HG03442 (cell line): ENCODE data around the gene SURF1.

ENCODE experiments used
- ATAC-seq: cut with Tn5 transposase; IDR thresholded peaks from one replicate; pipeline ENCODE4 v1.9.1; 2021; ENCODE audit warnings: mild to moderate bottlenecking, moderate library complexity; ENCODE audit not compliant: unreplicated experiment

SURF1 gene

DNA sequence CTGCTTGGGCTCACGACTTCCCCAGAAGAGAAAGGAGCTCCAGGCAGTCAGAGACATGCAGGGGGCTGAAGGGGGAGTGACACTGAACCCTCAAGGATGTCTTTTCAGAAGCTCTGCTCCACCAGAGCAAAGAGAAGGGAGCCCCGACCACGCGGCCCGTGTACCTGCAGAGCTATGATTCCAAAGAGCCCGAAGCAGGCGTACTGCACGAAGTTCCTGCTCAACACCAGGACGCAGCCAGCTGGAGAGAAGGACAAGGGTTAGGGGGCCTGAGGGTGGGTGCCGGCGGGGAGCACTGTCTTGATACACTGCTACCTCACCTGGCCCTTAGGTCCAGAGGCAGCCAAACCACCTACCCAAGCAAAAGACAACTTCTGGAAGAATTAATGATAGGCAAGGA lies 10.1 kb upstream of the SURF1 start:
- no peak for ATAC-seq

DNA sequence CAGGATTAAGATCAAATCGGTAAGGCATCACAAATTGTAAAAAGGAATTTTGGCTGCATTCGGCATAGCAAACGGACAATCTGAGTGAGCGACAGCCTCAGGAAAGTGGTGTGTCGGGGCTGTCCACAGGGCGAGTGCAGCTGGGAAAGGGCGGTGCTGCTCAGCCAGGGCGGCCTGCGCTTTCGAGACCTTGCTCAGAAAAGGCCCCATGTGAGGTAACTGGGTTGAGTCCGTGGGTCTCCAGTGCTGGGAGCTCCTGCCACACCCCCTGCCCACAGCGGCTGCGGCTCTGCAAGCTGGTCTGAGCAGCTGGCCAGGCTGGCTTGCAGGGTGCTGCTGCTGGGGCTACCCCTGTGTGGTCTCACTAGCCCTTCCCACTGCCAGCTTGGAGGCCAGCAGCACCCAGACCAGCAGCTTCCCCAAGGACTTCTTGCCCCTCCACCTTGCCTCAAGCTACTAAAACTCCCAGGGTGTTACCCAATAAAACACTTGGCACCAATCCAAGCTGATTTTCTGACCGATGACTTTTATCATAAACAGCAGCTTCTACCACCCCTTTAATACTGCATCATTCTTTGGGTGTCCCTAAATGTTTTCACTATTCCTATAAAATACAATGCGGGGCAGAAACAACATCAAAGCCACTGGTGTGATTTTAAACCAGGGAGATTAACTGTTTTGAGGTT lies 6.2 kb upstream of the SURF1 start:
- no peak for ATAC-seq

DNA sequence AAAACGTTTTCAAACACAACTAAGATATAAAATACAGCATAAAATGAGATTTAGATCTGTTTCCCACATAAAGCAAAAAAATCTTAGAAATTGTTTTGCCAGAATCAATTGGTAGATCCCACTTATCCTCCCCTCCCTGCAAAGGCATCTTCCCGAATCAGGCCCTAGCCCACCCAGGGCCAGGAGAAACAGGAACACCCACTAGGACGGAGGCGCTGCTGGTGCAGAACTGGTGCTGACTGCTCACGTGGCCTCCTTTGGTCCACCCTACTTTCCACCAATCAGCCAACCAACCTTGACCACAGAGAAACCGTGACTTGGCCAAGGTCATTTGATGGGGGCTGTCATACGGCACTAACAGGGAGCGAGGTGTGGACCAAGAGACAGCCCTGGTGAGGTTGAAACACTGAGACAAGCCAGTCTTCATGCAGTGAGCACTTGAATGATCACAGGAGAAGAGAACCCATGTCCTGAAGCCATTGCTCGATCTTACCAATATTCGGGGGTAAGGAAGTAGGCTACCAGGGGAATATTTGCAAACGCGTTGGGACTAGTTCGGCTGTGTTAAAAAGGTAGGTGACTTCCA lies 5.3 kb upstream of the SURF1 start:
- no peak for ATAC-seq

DNA sequence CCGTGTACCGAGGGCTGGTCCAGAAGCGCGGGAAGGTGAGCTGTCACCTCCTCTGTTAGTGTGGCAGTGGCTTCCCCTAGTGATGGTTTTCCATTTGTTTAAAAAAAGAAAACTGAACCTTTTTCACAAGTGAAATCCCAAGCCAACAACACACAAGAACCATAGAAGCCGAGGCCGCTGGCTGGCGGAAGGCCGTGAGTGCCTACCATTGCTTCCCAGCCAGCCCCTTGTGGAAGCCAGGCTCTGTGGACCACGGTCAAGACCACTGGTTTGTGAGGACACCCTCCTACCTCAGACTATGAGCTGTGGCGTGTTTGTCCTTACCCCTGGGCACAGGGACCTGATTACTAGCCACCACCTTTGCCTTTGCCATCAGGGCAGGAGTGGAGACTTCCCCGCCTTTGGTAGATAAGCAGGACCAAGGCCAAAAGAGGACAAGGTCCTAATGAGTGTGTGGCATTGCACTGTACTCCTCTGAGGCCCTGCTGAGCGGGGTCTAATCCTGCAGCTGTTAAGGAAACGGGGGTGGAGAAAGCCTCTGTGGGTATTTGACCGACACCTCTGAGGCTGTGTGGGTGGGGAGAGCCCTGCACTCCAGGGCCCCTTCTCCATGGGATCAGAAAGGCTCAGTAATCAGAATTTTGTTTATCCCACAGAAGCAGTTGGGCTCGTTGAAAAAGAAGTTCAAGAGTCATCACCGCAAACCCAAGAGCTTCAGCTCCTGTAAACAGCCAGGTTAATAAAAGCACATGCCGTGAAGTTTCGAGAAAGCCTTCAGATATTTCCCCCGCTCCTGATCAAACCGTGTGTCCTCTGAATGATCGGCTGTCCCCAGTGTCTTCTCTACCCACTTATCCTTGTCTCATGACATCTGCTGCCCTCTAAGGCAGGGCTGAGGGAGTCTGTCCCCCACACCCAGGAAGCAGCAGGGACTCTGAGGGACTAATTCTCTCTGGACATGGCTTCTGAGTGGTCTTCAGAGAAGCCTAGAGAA lies 4.4 kb upstream of the SURF1 start:
- ATAC-seq, result no peak

DNA sequence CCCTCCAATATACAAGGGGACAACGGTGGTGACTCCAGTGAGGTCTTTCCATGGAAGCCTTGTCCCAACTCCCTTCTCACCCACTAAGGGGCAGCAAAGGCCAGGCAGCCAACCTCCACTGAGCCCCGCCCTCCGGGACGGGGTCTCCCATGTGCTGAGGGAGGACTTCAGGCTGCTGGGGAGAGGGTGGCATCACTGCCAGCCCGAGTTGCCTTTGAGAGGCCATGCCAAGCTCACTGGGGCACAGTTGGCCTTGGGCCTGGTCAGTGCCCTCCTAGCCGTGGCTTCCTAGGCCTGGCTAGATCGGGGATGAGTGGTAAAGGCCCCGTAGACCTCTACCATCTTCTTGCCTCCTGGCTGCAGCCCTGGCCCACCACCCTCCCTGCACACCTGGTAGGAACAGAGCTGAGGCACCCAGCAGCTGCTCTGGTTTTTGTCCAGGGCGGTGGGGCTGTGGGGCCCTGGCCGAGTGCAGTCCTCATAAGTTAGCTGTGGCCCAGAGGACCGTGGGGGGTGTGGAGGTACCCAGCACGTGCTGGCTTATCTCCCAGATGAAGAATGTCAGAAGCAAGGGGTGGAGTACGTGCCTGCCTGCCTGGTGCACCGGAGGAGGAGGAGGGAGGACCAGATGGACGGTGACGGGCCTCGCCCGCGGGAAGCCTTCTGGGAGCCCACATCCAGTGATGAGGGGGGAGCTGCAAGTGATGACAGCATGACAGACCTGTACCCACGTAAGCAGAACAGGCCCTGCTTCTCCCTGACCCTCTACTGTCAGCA lies 3.3 kb upstream of the SURF1 start:
- no peak for ATAC-seq

DNA sequence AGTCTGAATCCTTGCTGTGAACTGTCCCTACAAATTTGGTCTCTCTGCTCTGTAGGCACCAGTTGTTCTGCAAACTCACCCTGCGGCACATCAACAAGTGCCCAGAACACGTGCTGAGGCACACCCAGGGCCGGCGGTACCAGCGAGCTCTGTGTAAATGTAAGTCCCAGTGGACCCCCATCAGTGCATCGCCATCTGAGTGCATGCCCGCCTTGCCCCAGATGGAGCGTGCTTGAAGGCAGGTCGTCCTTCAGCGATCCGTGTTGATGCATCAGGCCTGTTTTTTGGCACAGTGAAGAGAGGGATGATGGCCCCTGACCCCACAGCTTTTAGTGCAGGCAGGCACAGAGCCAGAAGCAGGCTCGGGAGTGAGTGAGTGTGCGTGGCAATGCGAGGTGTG lies 1.4 kb upstream of the SURF1 start:
- ATAC-seq, result no peak

DNA sequence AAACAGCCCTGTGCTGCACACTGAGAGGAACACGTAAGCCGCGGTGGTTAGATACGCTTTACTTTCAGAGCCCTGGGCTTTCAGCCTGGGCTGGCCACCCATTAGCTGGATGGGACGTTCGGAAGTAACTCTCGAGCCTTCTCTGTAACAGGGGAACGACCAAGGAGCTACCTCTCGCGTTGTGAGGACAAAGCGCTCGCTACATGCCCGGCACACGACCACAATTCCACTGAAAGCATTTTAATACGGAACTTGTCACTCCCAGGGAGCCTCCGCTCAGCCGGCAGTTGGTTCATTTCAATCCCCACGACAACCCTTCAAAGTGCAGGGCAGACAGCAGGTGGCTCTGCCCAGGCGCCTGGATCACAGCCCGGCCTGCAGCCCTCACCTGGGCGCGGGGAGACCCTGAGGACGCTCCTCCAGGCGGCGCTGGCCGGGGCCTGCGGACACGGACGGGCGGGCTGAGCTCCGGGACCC lies 368 bp downstream of the SURF1 start:
- ATAC-seq, result peak; percentile 27

DNA sequence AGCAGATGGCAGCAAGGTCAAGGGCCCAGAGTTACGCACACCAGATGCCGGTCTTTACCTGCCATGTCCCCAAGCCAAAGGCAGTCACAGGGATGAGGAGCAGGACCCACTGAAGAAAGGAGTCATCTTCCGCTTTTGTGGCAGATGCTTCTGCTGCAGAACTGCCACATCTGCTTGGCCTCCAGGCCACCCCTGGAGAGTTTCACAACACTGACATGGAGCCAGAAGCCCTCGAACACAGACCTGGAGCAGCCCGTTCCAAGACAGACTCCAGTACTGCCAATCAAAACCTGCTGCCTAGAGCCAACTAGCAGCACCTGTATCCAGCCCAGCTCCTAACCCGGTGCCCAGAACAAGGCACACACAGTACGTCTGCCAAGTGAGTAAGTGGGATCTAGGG lies 1.5 kb downstream of the SURF1 start:
- ATAC-seq, result no peak

DNA sequence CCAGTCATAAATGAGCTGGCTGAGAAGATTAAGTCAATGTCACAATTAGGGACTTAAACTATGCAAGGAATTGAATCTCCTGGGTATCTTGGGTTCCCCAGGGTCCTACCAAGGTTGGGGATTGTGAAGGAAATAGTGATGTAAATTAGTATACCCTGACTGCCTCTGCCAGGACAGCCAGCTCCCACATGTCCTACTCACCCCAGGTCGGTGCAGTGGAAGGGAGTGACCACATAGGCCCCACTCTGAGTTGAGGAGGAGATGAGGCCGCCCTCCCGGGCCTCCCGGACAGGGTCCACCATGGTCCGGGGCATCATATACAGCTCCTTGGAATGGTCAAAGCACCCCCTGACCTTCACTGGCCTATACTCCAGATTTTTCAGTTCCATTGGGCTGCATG lies 2.7 kb downstream of the SURF1 start:
- ATAC-seq, result no peak

DNA sequence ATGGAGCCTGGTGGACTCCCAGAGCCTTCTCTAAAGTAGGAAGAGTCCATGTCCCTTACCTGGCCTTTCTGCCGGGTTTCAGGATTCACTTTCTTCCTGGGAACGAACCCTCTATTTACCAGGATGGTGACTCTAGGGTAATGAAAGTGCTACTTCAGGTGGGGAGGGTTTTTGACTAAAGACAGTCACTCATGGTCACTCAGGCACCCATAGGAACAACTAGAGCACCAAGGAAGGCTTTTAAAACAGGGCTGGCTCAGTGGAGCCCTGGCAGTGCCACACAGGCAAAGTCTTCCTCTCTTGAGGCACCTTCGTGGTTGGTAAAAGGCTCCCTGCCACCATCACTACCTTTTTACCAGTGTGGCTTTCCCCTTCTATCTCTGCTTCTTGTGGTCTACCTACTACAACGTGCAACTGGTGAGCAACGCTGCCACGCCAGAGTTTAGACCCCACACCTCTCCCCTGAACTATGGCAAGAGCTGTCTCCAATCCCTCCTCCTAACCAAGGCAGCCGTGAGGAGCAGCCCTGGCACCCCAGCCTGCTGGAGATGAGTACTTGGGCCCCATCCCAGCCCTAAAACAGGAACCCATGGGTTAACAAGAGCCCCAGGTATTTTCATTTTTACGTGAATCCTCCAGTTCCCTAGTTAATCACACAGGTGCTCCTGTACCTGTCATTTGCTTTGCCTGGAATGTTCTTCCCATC lies 3.5 kb downstream of the SURF1 start:
- ATAC-seq, result no peak

DNA sequence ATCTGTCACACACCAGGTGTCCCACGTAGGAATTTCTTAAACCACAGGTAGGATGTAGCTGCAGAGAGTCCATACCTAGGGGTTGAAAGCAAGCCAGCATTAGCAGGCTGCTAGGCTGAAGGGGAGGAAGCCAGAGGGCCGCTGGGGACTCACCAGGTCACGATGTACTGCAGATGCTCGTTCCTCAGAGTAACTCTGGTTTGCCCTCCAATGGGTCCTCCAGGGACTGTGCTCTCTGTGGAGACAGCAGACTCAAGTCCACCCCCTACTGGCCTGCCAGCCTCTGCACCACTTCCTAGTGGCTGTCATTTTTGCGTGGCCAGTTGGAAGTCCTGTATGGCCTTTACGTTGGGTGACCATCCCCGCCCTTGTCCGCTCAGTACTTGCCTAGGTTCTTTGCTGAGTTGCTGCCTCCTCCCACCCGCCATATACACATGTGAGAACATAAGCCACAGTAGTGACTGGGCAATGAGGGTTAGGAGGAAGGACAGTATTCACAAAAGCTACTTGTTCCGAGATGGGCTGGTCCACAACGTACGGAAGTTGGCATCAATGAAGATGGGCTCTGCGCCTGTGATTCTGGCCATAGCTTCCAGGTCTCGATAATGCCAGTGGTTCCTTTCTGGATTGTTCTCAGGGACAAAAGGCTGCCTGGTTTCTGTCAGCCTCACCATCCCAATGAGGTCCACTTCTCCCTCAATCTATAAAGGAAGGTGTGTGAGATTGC lies 4.2 kb downstream of the SURF1 start:
- ATAC-seq, result no peak

DNA sequence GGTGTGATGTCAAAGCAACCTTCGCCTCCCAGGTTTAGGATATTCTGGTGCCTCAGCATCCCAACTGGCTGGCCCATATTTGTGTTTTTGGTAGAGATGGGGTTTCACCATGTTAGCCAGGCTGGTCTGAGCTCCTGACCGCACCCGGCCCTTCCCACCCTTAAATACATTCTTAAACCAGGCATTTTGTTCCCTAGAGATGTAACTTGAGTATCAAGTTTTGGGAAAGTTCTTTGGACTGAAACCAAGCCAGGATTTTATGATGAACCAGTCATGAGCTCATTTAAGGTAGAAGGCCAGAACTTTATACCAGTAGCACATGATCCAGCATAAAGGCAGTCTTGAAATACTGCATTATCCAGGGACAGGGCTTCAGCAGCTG lies 4.8 kb downstream of the SURF1 start:
- ATAC-seq, result no peak

DNA sequence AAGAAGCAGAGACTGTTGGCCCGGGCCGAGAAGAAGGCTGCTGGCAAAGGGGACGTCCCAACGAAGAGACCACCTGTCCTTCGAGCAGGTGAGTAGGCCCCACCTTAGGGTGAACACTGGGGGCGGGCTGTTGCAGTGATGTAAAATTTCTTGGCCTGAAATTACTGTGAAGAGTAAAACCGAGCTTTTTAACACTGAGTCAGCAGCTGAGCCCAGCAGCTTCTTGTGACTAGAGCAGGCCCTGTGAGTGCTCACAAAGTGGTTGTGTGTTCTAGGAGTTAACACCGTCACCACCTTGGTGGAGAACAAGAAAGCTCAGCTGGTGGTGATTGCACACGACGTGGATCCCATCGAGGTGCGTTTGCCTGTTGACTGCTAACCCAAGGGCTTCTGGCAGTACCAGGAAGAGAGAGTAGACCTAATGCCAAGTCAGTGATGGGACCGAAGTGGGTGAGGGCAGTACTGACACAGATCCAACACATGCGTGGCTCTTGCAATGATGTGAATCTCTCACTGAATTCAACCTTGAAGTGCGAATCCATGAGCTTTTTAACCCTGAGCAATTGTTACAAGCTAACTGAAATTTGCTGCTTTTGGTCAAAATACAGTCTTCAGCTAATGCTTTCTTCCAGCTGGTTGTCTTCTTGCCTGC lies 6.2 kb downstream of the SURF1 start:
- ATAC-seq, result no peak

DNA sequence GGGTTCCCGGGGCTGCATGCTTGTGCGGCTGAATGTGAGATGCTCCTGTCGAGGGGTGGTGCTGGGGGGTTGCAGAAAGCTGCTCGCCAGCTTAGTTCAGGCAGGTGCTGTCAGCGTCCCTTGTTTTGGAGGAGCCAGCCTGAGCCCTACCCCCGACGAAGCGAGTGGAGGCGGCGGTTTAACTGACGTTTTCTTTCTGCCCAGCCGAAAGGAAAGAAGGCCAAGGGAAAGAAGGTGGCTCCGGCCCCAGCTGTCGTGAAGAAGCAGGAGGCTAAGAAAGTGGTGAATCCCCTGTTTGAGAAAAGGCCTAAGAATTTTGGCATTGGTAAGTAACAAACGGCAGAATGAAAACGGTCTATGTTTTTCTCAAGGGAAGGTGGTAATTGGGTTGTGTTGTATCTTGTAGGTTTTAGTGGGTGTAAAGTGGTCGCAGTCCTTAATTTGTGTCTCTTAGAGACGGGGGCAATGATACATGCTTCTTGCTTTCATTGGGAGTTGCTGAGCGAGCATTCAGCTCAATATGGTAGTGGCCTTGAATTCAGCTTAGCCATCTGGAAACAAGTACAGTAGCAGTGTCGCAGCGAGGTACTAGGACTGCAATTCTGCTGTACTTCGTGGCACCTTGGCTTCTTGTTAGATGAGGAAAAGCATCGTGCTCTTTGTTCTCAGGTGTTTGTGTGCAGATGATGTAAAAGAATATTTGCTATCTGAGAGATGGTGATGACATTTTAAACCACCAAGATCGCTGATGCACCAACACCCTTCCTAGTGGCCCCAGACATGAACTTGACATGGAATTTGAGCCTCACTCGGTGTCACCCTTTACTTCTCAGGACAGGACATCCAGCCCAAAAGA lies 7.3 kb downstream of the SURF1 start:
- no peak for ATAC-seq

DNA sequence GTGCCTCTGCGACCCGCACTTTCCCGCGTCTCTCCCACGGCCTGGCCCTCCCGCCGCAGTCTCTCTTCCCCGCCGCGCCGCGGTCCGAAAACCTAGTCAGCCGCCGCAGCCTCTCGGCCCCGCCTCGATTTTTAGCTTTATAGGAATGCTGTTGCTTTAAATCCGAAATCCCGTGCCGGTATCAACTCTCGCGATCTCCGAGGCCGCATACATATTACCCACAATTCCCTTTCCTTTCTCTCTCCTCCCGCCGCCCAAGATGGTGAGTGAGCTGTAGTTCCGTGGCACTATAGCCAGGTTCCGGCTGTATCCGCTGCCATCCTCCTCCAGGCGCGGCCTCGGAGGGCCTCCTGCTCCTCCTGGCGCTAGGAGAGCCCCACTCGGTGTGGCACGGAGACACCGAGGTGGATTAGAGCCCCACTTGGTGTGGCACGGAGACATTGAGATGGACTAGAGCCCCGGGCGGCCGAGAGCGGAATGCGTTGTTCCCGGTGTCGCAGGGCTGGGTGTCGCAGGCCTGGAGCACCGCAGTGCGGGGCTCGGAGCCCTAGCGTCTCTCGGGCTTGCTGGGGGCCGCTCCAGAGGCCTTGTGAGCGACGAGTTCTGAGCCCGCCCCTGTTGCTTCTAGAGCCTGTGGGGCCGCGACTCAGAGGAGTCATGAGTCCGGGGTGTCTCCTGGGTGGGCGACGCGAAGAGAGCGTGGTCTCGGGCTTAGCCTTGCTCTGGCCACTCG lies 8.1 kb downstream of the SURF1 start, which contains the start of the genes MED22 and RPL7A:
MED22 (minus strand) TSS at position 147 of the 733 bp plus-strand sequence. CDS start 1,469 bp downstream, outside the sequence.
RPL7A (plus strand) TSS at position 234 of the 733 bp plus-strand sequence; CDS start at position 260, 26 bp downstream.
- ATAC-seq, result peak; percentile 66

DNA sequence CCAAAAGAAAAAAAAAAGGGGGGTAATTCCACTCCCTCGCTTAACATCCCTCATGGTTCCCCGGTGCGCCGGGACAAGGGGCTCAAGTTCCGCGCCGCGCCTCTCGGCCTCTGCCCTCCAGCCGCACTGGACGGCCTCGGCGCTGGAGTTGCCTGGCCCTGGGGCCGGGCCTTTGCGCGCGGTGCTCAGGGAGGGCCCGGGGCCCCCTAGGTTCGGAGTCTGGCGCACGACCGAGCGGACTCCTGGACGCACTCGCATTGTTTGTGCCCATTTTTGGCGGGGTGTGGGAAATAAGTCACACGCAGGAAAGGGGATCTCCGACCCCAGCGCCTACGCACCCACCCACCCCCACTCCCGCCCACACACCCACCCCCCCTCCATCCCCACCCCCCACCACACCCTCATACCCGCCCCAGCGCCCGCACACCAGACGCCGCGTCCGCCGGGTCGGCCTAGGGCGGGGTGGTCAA lies 8.7 kb downstream of the SURF1 start:
- ATAC-seq, result peak; percentile 16
